IMR-90 (cell line): ENCODE results near the gene MKX. TPM values are rescaled to one million over a fixed set of nuclear protein-coding genes. Genes with fewer than 3 reads are reported as not detected.

ENCODE experiments used
- ATAC-seq: fragments of 200-7000 bp; cut with Tn5 transposase; 2 replicates; pipeline ENCODE4 v1.9.1; 2020; ENCODE audit warnings: low read depth, mild to moderate bottlenecking, moderate library complexity
- BruUV-seq: library from RNA; stranded (reverse); fragments of 400-500 nt; replicated peaks from 2 replicates; lab custom pipeline; 2021; lab: Mats Ljungman, UMichigan
- CTCF ChIA-PET: fragments of 300-600 bp; formaldehyde crosslinking; extraction: SDS; loops from one replicate; lab custom pipeline; 2021; ENCODE audit warnings: antibody characterized with exemption; lab: Yijun Ruan, JAX
- POLR2A ChIA-PET: fragments of 300-600 bp; sonication (Branson Sonifier 250); formaldehyde crosslinking; loops from one replicate; lab custom pipeline; 2022; ENCODE audit warnings: antibody characterized with exemption; ENCODE audit not compliant: unreplicated experiment; lab: Charles Lee
- DNase-seq: peaks from one replicate; pipeline ENCODE4 v3.0.0; 2013
- H2AFZ ChIP-seq: replicated peaks from 2 replicates; pipeline ENCODE3; 2013; ENCODE audit warnings: low read length, mild to moderate bottlenecking; ENCODE audit not compliant: poor library complexity
- H2AK5ac ChIP-seq: 2 replicates; pipeline ENCODE4 v1.6.1; 2013; ENCODE audit warnings: low read depth, low read length, inconsistent platforms
- H2AK9ac ChIP-seq: replicated peaks from 2 replicates; pipeline ENCODE3; 2013; ENCODE audit warnings: mild to moderate bottlenecking, low read depth, low read length, moderate library complexity; ENCODE audit not compliant: poor library complexity
- H2BK120ac ChIP-seq: 2 replicates; pipeline ENCODE4 v1.6.1; 2013; ENCODE audit warnings: low read depth, low read length, inconsistent platforms
- H2BK15ac ChIP-seq: 3 replicates; pipeline ENCODE4 v1.6.1; 2013; ENCODE audit warnings: low read depth, low read length, inconsistent platforms
- H2BK20ac ChIP-seq: 2 replicates; pipeline ENCODE4 v1.6.1; 2013; ENCODE audit warnings: low read depth, mild to moderate bottlenecking, inconsistent platforms, low read length, moderate library complexity
- H2BK5ac ChIP-seq: 2 replicates; pipeline ENCODE4 v1.6.1; 2013; ENCODE audit warnings: mild to moderate bottlenecking, low read depth, low read length, inconsistent platforms; ENCODE audit not compliant: poor library complexity, severe bottlenecking
- H3K14ac ChIP-seq: replicated peaks from 2 replicates; pipeline ENCODE4 v1.6.1; 2013; ENCODE audit warnings: low read depth, low read length, inconsistent platforms
- H3K18ac ChIP-seq: 2 replicates; pipeline ENCODE4 v1.6.1; 2013; ENCODE audit warnings: low read depth, low read length, control low read depth
- H3K23ac ChIP-seq: 2 replicates; pipeline ENCODE4 v1.6.1; 2013; ENCODE audit warnings: low read depth, low read length, inconsistent platforms
- H3K27ac ChIP-seq: 2 replicates; pipeline ENCODE4 v1.5.1; 2013; ENCODE audit warnings: mild to moderate bottlenecking, control low read depth, low read length; ENCODE audit not compliant: insufficient read depth
- H3K27me3 ChIP-seq: 2 replicates; pipeline ENCODE4 v1.6.1; 2013; ENCODE audit warnings: low read length; ENCODE audit not compliant: control insufficient read depth, insufficient read depth
- H3K36me3 ChIP-seq: 2 replicates; pipeline ENCODE4 v1.6.1; 2013; ENCODE audit warnings: low read length, mixed read lengths; ENCODE audit not compliant: control insufficient read depth, insufficient read depth
- H3K4ac ChIP-seq: 2 replicates; pipeline ENCODE4 v1.6.1; 2013; ENCODE audit warnings: low read depth, low read length, inconsistent platforms
- H3K4me1 ChIP-seq: 2 replicates; pipeline ENCODE4 v1.6.1; 2013; ENCODE audit warnings: low read length, mixed read lengths; ENCODE audit not compliant: control insufficient read depth, insufficient read depth
- H3K4me2 ChIP-seq: 2 replicates; pipeline ENCODE4 v1.6.1; 2013; ENCODE audit warnings: low read depth, mild to moderate bottlenecking, control low read depth, low read length, moderate library complexity
- H3K4me3 ChIP-seq: 2 replicates; pipeline ENCODE4 v1.5.1; 2013; ENCODE audit warnings: low read depth, mild to moderate bottlenecking, control low read depth, low read length, moderate library complexity; ENCODE audit not compliant: insufficient read depth
- H3K56ac ChIP-seq: 2 replicates; pipeline ENCODE4 v1.6.1; 2013; ENCODE audit warnings: low read length, inconsistent platforms; ENCODE audit not compliant: insufficient read depth; ENCODE audit errors: extremely low read depth
- H3K79me1 ChIP-seq, 2 experiments: 2 replicates each; pipeline ENCODE4 v1.6.1; 2013; ENCODE audit warnings: low read length in 2 of 2, inconsistent platforms in 1 of 2, low read depth in 1 of 2
- H3K9ac ChIP-seq: 2 replicates; pipeline ENCODE4 v1.6.1; 2013; ENCODE audit warnings: low read depth, low read length, control low read depth
- H3K9me1 ChIP-seq: 2 replicates; pipeline ENCODE4 v1.6.1; 2013; ENCODE audit warnings: low read length, inconsistent platforms; ENCODE audit not compliant: insufficient read depth
- H3K9me3 ChIP-seq: 2 replicates; pipeline ENCODE4 v1.6.1; 2013; ENCODE audit warnings: low read length; ENCODE audit not compliant: control insufficient read depth, insufficient read depth
- H4K20me1 ChIP-seq: 2 replicates; pipeline ENCODE4 v1.6.1; 2013; ENCODE audit warnings: low read length, inconsistent platforms; ENCODE audit not compliant: insufficient read depth
- H4K5ac ChIP-seq: 2 replicates; pipeline ENCODE4 v1.6.1; 2013; ENCODE audit warnings: mild to moderate bottlenecking, low read depth, low read length, control low read depth
- H4K8ac ChIP-seq, 2 experiments: 2 replicates each; pipeline ENCODE4 v1.6.1; 2013; ENCODE audit warnings: low read depth in 2 of 2, low read length in 2 of 2, control low read depth in 1 of 2, inconsistent platforms in 1 of 2
- H4K91ac ChIP-seq: 2 replicates; pipeline ENCODE4 v1.6.1; 2013; ENCODE audit warnings: low read depth, low read length, inconsistent platforms; ENCODE audit not compliant: insufficient read depth
- MAFK ChIP-seq: IDR thresholded peaks from 2 replicates; pipeline ENCODE4 v1.6.1; 2012; ENCODE audit warnings: low read depth, low read length, improper control_type of control experiment
- MXI1 ChIP-seq: IDR thresholded peaks from 2 replicates; pipeline ENCODE4 v1.6.1; 2012; ENCODE audit warnings: low read depth, mild to moderate bottlenecking, low read length, moderate library complexity, borderline replicate concordance
- dilution Hi-C: fragments of 300-500 bp; cut with HindIII; formaldehyde crosslinking; loops from one replicate; pipeline ENCODE4 v1.14.3; 2018; ENCODE audit warnings: low sequenced_read_pairs; ENCODE audit not compliant: unreplicated experiment
- in situ Hi-C: fragments of 300-500 bp; cut with MboI; formaldehyde crosslinking; loops from 3 replicates; pipeline ENCODE4 v1.14.3; 2019; ENCODE audit warnings: low sequenced_read_pairs, inconsistent platforms, mixed read lengths
- intact Hi-C: fragments of 100-400 bp; cut with micrococcal nuclease; formaldehyde crosslinking; loops from 2 replicates; pipeline ENCODE4 v1.10.0; 2022
- polyA plus RNA-seq, 3 experiments: library from polyadenylated mRNA; depleted of rRNA; stranded (reverse); fragments of >200 nt; gene quantifications; 2 replicates each; pipeline ENCODE4 v1.2.3, GENCODE V29; 2012; ENCODE audit warnings: low replicate concordance in 1 of 3
- total RNA-seq: library from RNA; depleted of rRNA; stranded (reverse); fragments of >200 nt; gene quantifications from 2 replicates; pipeline ENCODE4 v1.2.3, GENCODE V29; 2012

Gene MKX
- total and polyA plus RNA-seq, 2 of the 4 experiments (the other 2 are of a cell fraction) = 0.10 to 0.36 TPM

DNA sequence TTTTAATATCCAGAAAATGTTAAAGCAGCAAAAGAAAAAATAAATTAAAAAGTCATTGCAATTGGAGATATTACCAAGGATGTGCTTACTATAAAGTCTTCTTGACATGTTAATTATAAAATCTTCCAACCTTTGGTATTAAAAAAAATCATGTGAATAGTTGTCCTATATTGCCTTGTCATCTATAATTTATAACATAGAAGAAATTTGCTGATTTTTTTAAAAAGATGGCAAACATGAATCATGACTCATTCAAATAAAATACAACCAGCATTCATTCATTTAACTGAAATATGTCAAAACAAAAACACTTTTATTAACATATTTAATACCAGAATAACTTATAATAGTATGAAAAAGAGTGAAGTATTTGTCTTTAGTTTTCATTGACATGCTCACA lies 72.6 kb downstream of the MKX start:
- H2BK5ac ChIP-seq = no peak overlapping the region
- no peak overlapping the region for H2BK15ac ChIP-seq
- no peak overlapping the region for H3K4me2 ChIP-seq
- H4K20me1 ChIP-seq = no peaks in the 10 kb centered on the region
- no peak overlapping the region for H4K5ac ChIP-seq
- in situ Hi-C loops = no loop called here
- H3K14ac ChIP-seq = no peak overlapping the region
- H3K56ac ChIP-seq = no peak overlapping the region
- no peak overlapping the region for H3K4me3 ChIP-seq
- no peaks in the 10 kb centered on the region for H3K36me3 ChIP-seq
- no peak overlapping the region for H2AFZ ChIP-seq
- H3K79me1 ChIP-seq = no peaks in the 10 kb centered on the region
- ChIA-PET CTCF (no interaction called here), POLR2A (no interaction called here)
- no peak overlapping the region for H3K9ac ChIP-seq
- H2BK120ac ChIP-seq = no peak overlapping the region
- H3K23ac ChIP-seq = no peak overlapping the region
- peaks cover 3% of the 10 kb centered on the region; the same call in 1 of the 2 replicates for H3K9me1 ChIP-seq
- H3K9me3 ChIP-seq = no peaks in the 10 kb centered on the region
- H2BK20ac ChIP-seq = no peak overlapping the region
- ATAC-seq = no peak
- H4K8ac ChIP-seq = no peak overlapping the region
- no TSS peak for BruUV-seq
- H3K18ac ChIP-seq = no peak overlapping the region
- intact Hi-C loops = no loop called here
- no peak overlapping the region for H2AK5ac ChIP-seq
- no peak overlapping the region for H3K27ac ChIP-seq
- H4K91ac ChIP-seq = no peak overlapping the region
- H3K27me3 ChIP-seq = no peaks in the 10 kb centered on the region
- H2AK9ac ChIP-seq = no peak overlapping the region
- dilution Hi-C loops = no loop called here
- no peak overlapping the region for H3K4ac ChIP-seq
- peaks cover 3% of the 10 kb centered on the region for H3K4me1 ChIP-seq
- DNase-seq = no peak
- no peak for TF ChIP-seq MXI1
- peak; percentile 41; the same call in 1 of the 2 replicates for TF ChIP-seq MAFK
